GM21786 (cell line): ENCODE results near the gene DDR2.
A peak's percentile ranks its signal among the peaks of the same experiment; 100 is the strongest.

ENCODE experiments used
- ATAC-seq: cut with Tn5 transposase; IDR thresholded peaks from one replicate; pipeline ENCODE4 v1.9.1; 2021; ENCODE audit not compliant: unreplicated experiment

The DDR2 gene

DNA sequence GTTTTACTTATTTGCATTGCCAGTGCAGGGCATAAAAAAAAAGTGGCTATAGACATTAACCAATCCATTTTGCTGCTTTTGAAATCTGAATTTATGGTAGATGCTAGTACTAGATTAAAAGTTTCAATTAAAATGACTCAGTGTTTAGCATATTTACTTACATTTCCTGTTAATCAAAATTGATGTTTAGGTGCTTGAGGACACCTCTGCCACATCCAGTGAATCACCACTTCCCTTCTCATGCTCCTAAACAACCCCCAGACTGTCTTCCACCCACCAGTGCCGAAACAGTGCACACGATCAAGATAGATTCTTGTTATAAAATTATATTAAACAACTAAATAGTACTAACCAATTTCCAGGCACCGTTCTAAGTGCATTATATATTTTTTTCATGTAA is 191.0 kb downstream of the DDR2 start:
- ATAC-seq: no peak

GRCh38 chr1:162823771-162824525 is 191.7 kb downstream of the DDR2 start:
- ATAC-seq: no peak

DNA sequence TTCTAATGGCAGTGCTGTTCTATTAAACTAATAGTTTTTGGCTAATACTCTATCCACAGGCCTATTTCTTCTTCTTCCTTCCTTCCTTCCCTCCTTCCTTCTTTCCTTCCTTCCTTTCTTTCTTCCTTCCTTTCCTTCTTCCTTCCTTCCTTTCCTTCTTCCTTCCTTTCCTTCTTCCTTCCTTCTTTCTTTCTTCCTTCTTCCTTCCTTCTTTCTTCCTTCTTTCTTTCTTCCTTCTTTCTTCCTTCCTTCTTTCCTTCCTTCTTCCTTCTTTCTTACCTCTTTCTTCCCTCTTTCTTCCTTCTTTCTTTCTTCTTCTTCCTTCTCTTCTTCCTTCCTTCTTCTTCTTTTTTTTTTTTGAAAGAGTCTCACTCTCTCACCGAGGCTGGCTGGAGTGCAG is 197.0 kb downstream of the DDR2 start:
- no peak for ATAC-seq

GRCh38 chr1:162832470-162832869 is 200.2 kb downstream of the DDR2 start:
- no peak for ATAC-seq

DNA sequence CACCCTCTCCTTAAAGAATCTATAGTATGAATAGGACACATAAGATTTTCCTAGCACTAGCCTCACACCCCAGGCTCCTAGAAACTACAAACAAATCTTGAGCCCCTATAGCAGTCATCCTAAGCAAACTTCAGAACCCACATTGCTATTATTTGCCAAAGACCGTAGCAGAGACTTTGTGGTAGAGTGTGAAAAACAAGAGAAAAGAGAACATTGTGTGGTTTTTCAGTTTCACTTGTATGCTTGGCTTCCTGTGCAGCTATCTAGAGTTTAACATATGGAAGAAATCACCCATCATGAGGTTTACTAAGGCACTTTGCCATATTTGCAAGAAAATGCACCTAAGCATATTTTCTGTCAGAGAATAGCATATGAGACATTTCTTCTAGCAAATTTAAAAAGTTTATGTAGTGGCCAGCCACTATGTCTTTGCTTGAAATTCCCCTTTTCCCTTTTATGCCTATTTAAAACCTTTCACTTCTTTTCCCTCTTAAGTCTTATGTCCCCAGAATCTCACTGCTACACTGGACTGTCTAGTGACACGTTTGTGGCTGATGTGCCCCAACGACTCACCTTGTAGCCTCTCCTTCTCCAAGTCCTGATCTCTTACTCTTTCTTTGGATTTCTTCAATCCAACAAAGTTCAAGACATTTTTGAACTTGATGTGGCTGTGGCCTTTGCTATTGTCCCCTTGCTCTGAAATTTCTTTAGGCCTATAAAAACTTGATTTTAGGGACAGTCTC is 203.1 kb downstream of the DDR2 start:
- ATAC-seq: peak; percentile 88
